NCI-H69 (cell line): ENCODE data around the gene ALOXE3.

ENCODE experiments used
- DNase-seq: peaks from one replicate; lab custom pipeline; 2025; lab: John Stamatoyannopoulos, UW

The ALOXE3 gene

DNA sequence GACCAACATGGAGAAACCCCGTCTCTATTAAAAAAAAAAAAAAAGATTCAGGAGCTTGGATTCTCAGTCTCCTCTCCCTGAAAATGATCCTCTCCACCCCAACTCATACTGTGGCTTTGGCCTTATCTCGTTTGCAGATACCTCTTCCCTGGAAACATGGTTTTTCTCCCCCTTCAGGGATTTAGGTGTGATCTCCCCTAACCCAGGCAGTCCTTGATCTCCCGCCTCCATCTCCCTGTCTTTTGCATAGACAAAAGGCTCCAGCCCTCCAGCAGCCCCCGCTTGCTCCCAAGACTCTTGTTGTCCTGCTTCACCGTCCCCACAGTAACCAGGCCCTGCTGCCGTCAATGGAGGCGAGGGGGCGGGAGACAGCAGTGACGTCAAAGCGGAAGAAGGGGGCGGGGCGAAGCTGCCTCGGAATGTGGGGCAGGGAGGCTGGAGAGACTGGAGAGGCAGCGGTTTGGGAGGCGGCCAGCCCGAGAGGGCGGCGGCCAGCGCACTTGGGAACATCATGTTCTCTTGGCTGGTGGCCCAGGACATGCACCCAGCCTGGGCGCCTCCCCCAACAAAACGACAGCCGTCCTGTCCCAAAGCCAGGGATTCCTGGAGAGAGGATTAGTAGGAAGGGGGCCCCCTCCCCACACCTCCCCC, 35.8 kb upstream of the ALOXE3 start:
- DNase-seq, result peak; percentile 74

- DNase-seq, result peak; percentile 24
Measured at GRCh38 chr17:8153525-8153956, 35.2 kb upstream of the ALOXE3 start.

- no peak for DNase-seq
Measured at GRCh38 chr17:8153031-8153451, 34.7 kb upstream of the ALOXE3 start.

- peak; percentile 92 for DNase-seq
Measured at GRCh38 chr17:8152112-8152775, 33.9 kb upstream of the ALOXE3 start, which contains the start of gene PER1. Gene PER1, minus strand, starts transcription at chr17:8152404. Its CDS starts 1,698 bp downstream, at chr17:8150706.

GRCh38 chr17:8151641-8152111, 33.4 kb upstream of the ALOXE3 start:
- DNase-seq, result peak; percentile 28

- peak; percentile 86 for DNase-seq
Measured at GRCh38 chr17:8151120-8151640, 32.9 kb upstream of the ALOXE3 start.

GRCh38 chr17:8150194-8151119, 32.1 kb upstream of the ALOXE3 start:
- DNase-seq, result peak; percentile 30

DNA sequence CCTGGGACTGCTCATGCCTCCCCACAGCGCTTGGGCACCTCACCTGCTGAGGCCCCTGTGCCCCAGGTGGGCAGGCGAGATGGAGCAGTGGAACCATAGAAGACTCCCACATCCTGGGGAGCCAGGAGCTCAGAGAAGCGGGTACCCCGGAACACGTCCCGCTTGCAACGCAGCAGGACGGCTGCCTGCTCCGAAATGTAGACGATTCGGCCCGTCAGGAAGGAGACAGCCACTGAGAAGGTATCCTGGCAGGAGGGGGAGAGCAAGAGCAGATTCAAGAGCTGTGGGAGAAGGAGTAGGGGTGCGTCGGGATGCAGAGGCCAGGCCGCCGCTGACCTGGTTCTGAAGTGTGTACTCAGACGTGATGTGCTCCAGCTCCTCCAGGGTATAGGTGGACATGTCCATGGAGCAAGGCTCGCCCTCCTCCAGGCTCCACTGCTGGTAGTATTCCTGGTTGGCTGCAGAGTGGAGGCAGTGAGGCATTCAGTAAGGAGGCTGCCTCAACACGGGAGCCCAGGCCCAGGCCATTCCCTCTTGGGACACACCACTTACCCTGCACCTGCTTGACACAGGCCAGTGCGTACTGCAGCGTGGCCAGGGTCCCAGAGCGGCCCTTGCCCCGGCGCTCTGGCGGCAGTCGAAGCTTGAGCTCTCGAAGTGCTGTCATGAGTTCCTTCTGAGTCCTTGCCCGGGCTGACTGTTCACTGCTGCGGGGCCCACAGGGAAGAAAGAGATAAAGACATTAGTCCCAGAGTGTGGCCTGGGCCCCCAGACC, 31.3 kb upstream of the ALOXE3 start:
- no peak for DNase-seq

GRCh38 chr17:8148560-8148959, 30.2 kb upstream of the ALOXE3 start:
- no peak for DNase-seq

DNA sequence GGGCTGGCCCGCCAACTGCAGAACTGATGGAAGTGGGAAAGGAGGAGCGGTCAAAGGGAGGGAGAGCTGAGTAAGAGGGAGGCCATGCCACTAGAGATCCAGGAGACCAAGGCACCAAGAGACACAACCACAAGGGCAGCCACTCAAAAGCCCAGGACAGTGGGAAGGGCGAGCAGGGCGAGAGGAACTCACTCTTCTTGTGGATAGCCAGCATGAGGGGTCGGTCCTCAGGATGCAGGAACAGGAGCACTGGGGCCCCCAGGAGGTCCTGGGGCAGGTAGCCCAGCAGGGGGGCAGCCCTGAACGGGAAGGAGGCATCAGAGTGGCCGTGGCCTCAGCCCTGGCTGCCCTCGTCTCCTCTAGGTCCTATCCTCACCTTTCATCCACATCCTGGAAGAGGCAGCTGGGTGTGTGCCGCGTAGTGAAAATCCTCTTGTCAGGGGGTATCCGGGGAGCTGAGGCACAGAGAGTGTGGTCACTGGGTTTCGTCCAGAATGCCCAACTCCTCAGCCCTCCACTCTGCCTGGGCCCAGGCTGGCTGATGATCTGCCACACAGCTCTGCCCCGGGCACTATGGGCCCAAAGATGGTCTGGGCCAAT, 29.6 kb upstream of the ALOXE3 start:
- no peak for DNase-seq

DNA sequence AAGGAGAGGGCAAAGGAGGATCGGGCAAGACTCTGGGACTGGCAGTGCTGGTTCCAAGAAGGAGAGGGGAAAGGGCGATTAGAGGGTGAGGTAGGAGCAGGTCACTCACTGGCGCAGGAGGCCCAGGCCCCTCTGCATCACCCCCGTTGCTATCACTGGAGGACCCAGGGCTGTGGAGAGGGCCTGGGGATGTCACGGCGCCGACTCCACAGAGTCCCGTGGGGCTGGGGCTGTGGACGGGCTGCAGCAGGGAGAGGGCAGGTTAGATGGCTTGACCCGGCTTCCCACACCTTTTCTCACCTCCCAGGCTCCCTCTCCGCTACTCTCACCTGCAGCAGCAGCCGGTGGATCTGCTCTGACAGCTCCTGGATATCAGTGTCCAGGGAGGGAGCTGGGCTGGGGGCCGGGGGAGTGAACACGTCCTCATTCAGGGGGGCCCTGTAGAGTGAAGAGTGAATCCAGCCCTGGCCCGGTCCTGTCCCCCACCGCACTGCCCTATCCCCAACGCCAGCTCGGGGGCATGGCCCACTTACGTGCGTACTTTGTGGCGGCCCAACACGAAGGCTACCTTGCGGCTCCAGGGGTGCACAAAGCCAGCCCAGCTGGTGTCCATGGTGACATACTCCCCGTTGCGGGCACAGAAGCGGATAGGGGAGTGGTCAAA, 29.0 kb upstream of the ALOXE3 start:
- no peak for DNase-seq

DNA sequence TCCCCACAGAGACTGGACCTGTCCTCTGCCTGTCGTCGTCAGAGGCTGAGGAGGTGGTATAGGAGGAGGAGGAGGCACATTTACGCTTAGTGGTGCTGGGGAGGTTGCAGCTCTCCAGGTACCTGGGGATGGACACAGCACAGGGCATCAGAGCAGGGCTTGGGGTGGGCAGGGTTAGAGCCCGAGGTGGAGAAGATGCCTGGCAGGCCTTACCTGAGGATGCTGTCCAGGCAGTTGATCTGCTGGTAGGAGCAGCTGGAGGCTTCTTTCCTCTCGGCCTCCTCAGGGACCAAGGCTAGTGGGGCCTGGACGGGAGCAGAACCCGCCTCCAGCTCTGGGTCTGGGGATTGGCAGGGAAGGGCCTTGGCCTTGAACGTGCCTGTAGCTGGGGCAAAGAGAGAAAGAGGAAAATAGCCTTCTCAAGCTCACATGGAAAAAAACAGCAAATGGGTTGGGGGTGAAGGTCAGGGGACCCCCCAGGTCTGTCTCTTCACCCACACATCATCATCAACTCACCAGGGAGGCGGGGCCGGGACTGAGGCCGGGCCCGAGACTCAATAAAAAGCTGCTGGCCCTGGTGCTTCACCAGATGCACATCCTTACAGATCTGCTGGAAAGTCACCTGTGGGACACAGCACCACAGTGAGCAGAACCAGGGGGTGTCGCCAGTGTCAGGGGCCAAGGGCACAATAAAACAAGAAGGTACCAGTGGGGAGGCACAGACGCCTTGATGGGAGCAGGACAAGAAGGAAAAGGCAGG, 28.2 kb upstream of the ALOXE3 start:
- DNase-seq, result no peak

- no peak for DNase-seq
Measured at GRCh38 chr17:8145811-8146210, 27.5 kb upstream of the ALOXE3 start.

- no peak for DNase-seq
Measured at GRCh38 chr17:8144401-8145231, 26.3 kb upstream of the ALOXE3 start.

- DNase-seq, result no peak
Measured at GRCh38 chr17:8143581-8144400, 25.5 kb upstream of the ALOXE3 start.

DNA sequence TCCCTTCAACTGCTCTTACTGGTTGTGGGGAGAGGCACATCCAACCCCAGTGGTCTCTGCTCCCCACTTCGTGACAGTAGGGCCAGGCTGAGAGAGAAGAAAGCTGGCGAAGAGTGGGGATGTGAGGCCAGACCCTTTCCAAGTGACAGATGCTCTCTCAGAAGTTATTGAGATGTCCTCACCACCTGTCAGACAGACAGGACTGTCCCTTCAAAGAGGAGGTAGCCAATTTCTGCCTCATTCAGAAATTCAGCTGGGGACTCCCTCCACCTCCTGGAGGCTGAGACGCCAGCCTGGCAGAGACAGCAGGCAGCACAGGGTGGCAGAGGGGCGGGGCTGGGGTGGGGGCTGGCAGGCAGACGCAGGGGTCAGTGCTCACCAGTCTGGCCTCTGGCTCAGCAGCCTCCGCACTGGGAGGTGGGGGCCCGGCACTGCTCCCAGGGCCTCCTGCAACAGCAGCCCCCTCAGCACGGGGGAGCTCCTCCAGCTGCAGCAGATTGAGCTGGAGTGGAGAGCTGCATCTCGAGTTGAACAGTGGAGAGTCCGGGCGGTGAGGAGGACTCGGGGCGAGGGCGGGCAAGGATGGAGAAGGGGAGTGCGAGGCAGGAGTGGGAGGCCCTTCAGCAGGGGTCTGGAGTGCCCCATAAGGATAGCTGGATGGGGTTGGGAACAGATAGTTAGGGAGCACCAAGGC, 24.7 kb upstream of the ALOXE3 start:
- no peak for DNase-seq
